Prostate gland (tissue), 2 donors: Measurements from ENCODE around the gene BLNK. TPM values are rescaled to one million over a fixed set of nuclear protein-coding genes. Genes with fewer than 3 reads are reported as not detected.

Experiments
- DNase-seq: peaks from one replicate; pipeline ENCODE4 v3.0.0-alpha.2; 2019; ENCODE audit warnings: low spot score
- H3K27ac ChIP-seq, 2 donors: fragments of 200-600 bp; sonication (generic); 2 replicates each; pipeline ENCODE4 v1.5.1; 2017 to 2019
- H3K27me3 ChIP-seq: fragments of 200-600 bp; sonication (generic); replicated peaks from 2 replicates; pipeline ENCODE4 v1.5.1; 2019; ENCODE audit not compliant: insufficient read depth
- H3K36me3 ChIP-seq, 2 donors: fragments of 200-600 bp; sonication (generic); 1 replicate in 1 of 2; 2 replicates in 1 of 2; pipeline versions ENCODE4 v1.5.1 to v1.8.1; 2017 to 2019
- H3K4me1 ChIP-seq: fragments of 200-600 bp; sonication (generic); replicated peaks from 2 replicates; pipeline ENCODE4 v1.5.1; 2019
- H3K4me3 ChIP-seq, 2 donors: fragments of 200-600 bp; sonication (generic); 2 replicates each; pipeline ENCODE4 v1.5.1; 2017 to 2019
- H3K9me3 ChIP-seq: fragments of 200-600 bp; sonication (generic); 2 replicates; pipeline ENCODE4 v1.5.1; 2017
- CTCF ChIP-seq, 4 experiments: fragments of 200-600 bp in 2 of 4; fragments of 450-650 bp in 2 of 4; sonication (generic) in 2 of 4; IDR thresholded peaks; 1 replicate in 3 of 4; 2 replicates in 1 of 4; pipeline ENCODE4 v1.5.1; 2016 to 2019; ENCODE audit warnings: antibody characterized with exemption in 4 of 4, mild to moderate bottlenecking in 2 of 4, moderate library complexity in 2 of 4
- POLR2A ChIP-seq: fragments of 450-650 bp; IDR thresholded peaks from one replicate; pipeline ENCODE4 v1.6.1; 2016; ENCODE audit warnings: antibody characterized with exemption, mild to moderate bottlenecking
- POLR2AphosphoS5 ChIP-seq: sonication (generic); formaldehyde crosslinking; IDR thresholded peaks from one replicate; pipeline ENCODE4 v1.6.1; 2017; ENCODE audit warnings: antibody characterized with exemption
- WGBS: methylation state at CpG from one replicate; pipeline ENCODE4 v1.1.5; 2018; 5-methylcytosine and 5-hydroxymethylcytosine counted together
- intact Hi-C: fragments of 100-400 bp; cut with DNase I; formaldehyde crosslinking; loops from one replicate; pipeline ENCODE4 v1.14.2; 2022
- total RNA-seq, 2 donors: library from RNA; depleted of rRNA; stranded (reverse); fragments of >200 nt; gene quantifications; one replicate each; pipeline ENCODE4 v1.1.0, GENCODE V29; 2016

Gene BLNK
- total RNA-seq, 2 donors from 2014 or later = 4.8 to 8.2 TPM

DNA sequence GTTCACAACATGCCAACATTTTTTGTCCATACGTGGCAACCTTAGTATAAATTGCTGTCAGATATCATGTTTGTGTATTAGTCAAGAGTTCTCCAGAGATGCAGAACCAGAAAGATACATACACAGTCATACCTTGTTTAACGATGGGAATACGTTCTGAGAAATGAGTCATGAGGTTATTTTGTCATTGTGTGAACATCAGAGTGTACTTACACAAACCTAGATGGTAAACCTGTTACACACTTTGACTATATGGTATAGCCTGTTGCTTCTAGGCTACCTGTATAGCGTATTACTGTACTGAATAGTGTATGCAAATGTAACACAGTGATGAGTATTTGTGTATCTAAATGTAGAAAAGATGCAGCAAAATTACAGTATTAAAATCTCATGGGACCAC, 118.9 kb downstream of the BLNK start:
- Histone ChIP-seq H3K27ac (no peak overlapping the region), H3K4me3 (no peak overlapping the region), H3K36me3 (peaks cover 0 to 8% of the 10 kb centered on the region in 2 donors), H3K27me3 (no peaks in the 10 kb centered on the region), H3K4me1 (no peaks in the 10 kb centered on the region), H3K9me3 (no peaks in the 10 kb centered on the region)
- WGBS = 92% methylated on average over 4 of the region's 4 CpGs
- no peak for DNase-seq
- intact Hi-C loops = no loop called here
- TF ChIP-seq CTCF (IDR thresholded peaks at IDR 0.05) (no peak), POLR2A (no peak), POLR2AphosphoS5 (no peak)

Other genes starting within 250 kb of the BLNK start
- 1 to 10 TPM; 6.3 to 7.5 TPM for gene CCNJ, start 228.0 kb downstream of the BLNK start, total RNA-seq
- 10 to 100 TPM; 23.0 to 42.4 TPM for gene ZNF518A, start 141.3 kb downstream of the BLNK start, total RNA-seq
- not detected for gene DNTT, start 32.9 kb upstream of the BLNK start, total RNA-seq
- gene OPALIN, start 87.4 kb upstream of the BLNK start, total RNA-seq = under 1 TPM in 1 of 2 donors, not detected in 1; 0.17 TPM
- gene TLL2, start 242.4 kb upstream of the BLNK start, total RNA-seq = under 1 TPM; 0.28 to 0.32 TPM